GM18507 (cell line): ENCODE data around the gene HES3.
A peak's percentile ranks its signal among the peaks of the same experiment; 100 is the strongest.

Experiments used
- DNase-seq: peaks from one replicate; pipeline ENCODE4 v3.0.0; 2011; ENCODE audit warnings: low read depth; ENCODE audit not compliant: insufficient read length; ENCODE audit errors: extremely low spot score
- FAIRE-seq: peaks from 2 replicates; lab custom pipeline; 2011; peaks lifted over from hg19 to GRCh38; lab: Jason Lieb, UNC

HES3 gene

GRCh38 chr1:6244401-6245049 is 546 bp downstream of the HES3 start:
- DNase-seq (no peak), FAIRE-seq (no peak)

- FAIRE-seq (peak; percentile 79), DNase-seq (peak; percentile 83)
Measured at GRCh38 chr1:6245086-6245868, 1.3 kb downstream of the HES3 start.

GRCh38 chr1:6245869-6246496 is 2.0 kb downstream of the HES3 start:
- FAIRE-seq, result peak; percentile 50

GRCh38 chr1:6246497-6247467 is 2.8 kb downstream of the HES3 start:
- peak; percentile 78 for FAIRE-seq
- DNase-seq, result peak; percentile 79

More at GRCh38 chr1:6245869-6246496, 2.0 kb downstream of the HES3 start:
- DNase-seq, result no peak

GRCh38 chr1:6247651-6248050 is 3.7 kb downstream of the HES3 start:
- no peak for FAIRE-seq
- no peak for DNase-seq

- FAIRE-seq, result no peak
- no peak for DNase-seq
Measured at GRCh38 chr1:6248161-6248776, 4.3 kb downstream of the HES3 start.

GRCh38 chr1:6248932-6249738 is 5.2 kb downstream of the HES3 start:
- DNase-seq (no peak), FAIRE-seq (no peak)

- DNase-seq (no peak), FAIRE-seq (no peak)
Measured at GRCh38 chr1:6249739-6250689, 6.0 kb downstream of the HES3 start.

- no peak for FAIRE-seq
- DNase-seq, result no peak
Measured at GRCh38 chr1:6251233-6251632, 7.3 kb downstream of the HES3 start.

GRCh38 chr1:6251681-6252373 is 7.8 kb downstream of the HES3 start:
- no peak for DNase-seq
- no peak for FAIRE-seq

GRCh38 chr1:6252374-6252710 is 8.4 kb downstream of the HES3 start:
- DNase-seq, result no peak
- FAIRE-seq, result no peak

GRCh38 chr1:6253380-6253779 is 9.4 kb downstream of the HES3 start:
- FAIRE-seq, result no peak

GRCh38 chr1:6254691-6255090 is 10.7 kb downstream of the HES3 start:
- no peak for FAIRE-seq

More at GRCh38 chr1:6253380-6253779, 9.4 kb downstream of the HES3 start:
- no peak for DNase-seq

GRCh38 chr1:6256645-6257044 is 12.7 kb downstream of the HES3 start:
- FAIRE-seq (no peak), DNase-seq (no peak)

More at GRCh38 chr1:6254691-6255090, 10.7 kb downstream of the HES3 start:
- no peak for DNase-seq

GRCh38 chr1:6257541-6258069 is 13.6 kb downstream of the HES3 start:
- FAIRE-seq (no peak), DNase-seq (no peak)

GRCh38 chr1:6258675-6259074 is 14.7 kb downstream of the HES3 start:
- FAIRE-seq (no peak), DNase-seq (no peak)
